ENCODE measurements around the gene CDH4. TPM values are rescaled to one million over a fixed set of nuclear protein-coding genes. Genes with fewer than 3 reads are reported as not detected.

CDH4 gene
- total RNA-seq, 1 donor from 2014 or later, result 2.9 TPM

DNA sequence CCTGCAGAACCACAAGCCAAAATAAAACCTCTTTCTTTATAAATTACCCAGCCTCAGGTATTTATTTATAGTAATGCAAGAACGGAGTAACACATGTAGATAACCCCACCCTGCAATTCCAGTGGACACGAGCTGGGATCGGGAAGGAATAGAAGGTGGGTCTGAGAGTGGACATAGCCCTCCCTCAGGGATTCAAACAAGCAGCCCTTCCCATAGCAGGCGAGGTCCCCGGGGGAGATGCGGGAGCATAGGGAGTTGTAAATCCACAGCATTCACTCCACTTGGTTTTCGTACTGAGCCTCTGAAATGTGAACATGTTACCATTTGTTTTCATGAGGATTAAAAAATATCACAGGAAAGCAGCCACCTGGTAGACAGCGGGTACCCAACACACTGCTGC is 312.6 kb downstream of the CDH4 start:
- no peak overlapping the region for H2AFZ ChIP-seq (replicated peaks)
- no peak overlapping the region for H3K4me3 ChIP-seq
- Mint-ChIP-seq H3K27me3 (ENCODE audit: insufficient read depth, low read depth) (peaks cover 5% of the 10 kb centered on the region), H3K4me3 (no peak overlapping the region), H3K4me1 (peaks cover 29% of the 10 kb centered on the region), H3K27ac (no peak overlapping the region), H3K9me3 (peaks cover 5% of the 10 kb centered on the region), H3K36me3 (peaks cover 2% of the 10 kb centered on the region)
- H3K79me2 ChIP-seq (ENCODE audit: low read depth), result no peaks in the 10 kb centered on the region
- H3K4me1 ChIP-seq, result peaks cover 22% of the 10 kb centered on the region
- no peak overlapping the region for H3K4me2 ChIP-seq
- H3K9me3 ChIP-seq (ENCODE audit: low read depth), result no peaks in the 10 kb centered on the region
- H3K27me3 ChIP-seq, result no peaks in the 10 kb centered on the region
- H3K9ac ChIP-seq, result no peak overlapping the region
- H4K20me1 ChIP-seq (ENCODE audit: low read depth), result no peaks in the 10 kb centered on the region
- H3F3A ChIP-seq (ENCODE audit: low read depth), result peaks cover 2% of the 10 kb centered on the region
- no peaks in the 10 kb centered on the region for H3K36me3 ChIP-seq
- DNase-seq (ENCODE audit: low spot score), result no peak
- TF ChIP-seq EZH2 (IDR thresholded peaks at IDR 0.05) (no peak), CTCF (IDR thresholded peaks at IDR 0.05) (no peak), EZH2phosphoT487 (IDR thresholded peaks at IDR 0.05) (no peak)
- H3K27ac ChIP-seq, result no peak overlapping the region

GRCh38 chr20:61565791-61566190 is 313.7 kb downstream of the CDH4 start:
- Histone ChIP-seq H3K4me3 (no peak overlapping the region), H3K36me3 (no peaks in the 10 kb centered on the region), H2AFZ (replicated peaks) (no peak overlapping the region), H3F3A (ENCODE audit: low read depth) (peaks cover 8% of the 10 kb centered on the region), H3K4me2 (no peak overlapping the region), H3K27me3 (no peaks in the 10 kb centered on the region), H3K27ac (no peak overlapping the region), H3K9ac (no peak overlapping the region), H3K9me3 (ENCODE audit: low read depth) (no peaks in the 10 kb centered on the region), H3K79me2 (ENCODE audit: low read depth) (no peaks in the 10 kb centered on the region), H4K20me1 (ENCODE audit: low read depth) (no peaks in the 10 kb centered on the region), H3K4me1 (peaks cover 34% of the 10 kb centered on the region)
- Mint-ChIP-seq H3K27me3 (ENCODE audit: insufficient read depth, low read depth) (peaks cover 5% of the 10 kb centered on the region), H3K27ac (peak overlapping the region; percentile 24), H3K4me1 (peaks cover 39% of the 10 kb centered on the region), H3K36me3 (peaks cover 2% of the 10 kb centered on the region), H3K9me3 (peaks cover 5% of the 10 kb centered on the region), H3K4me3 (no peak overlapping the region)
- TF ChIP-seq EZH2 (IDR thresholded peaks at IDR 0.05) (no peak), EZH2phosphoT487 (IDR thresholded peaks at IDR 0.05) (no peak), CTCF (IDR thresholded peaks at IDR 0.05) (no peak)
- DNase-seq (ENCODE audit: low spot score), result no peak

DNA sequence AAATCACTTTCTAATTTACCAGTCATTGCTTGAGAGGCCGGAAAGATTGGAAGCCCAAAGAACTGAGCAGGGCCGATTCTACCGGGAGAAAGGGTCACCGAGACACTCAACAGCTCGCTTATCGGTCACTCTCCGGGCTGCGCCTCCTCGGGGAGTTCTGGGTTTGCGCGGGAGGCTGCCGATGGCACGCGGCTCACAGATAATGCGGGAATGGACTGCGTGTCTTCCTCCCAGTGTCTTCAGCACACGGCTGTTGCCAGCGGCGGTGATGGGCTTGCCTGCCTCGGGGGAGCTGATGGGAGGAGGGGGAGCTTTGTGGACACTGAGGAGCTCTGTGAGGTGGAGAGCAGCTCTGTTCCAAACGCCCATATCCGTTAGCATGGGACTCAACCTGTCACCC is 314.6 kb downstream of the CDH4 start:
- peaks cover 44% of the 10 kb centered on the region for H3K4me1 Mint-ChIP-seq
- peaks cover 8% of the 10 kb centered on the region for H3F3A ChIP-seq (ENCODE audit: low read depth)
- H2AFZ ChIP-seq (replicated peaks), result no peak overlapping the region
- H3K27ac ChIP-seq, result no peak overlapping the region
- H3K9me3 Mint-ChIP-seq, result peaks cover 5% of the 10 kb centered on the region
- TF ChIP-seq EZH2phosphoT487 (IDR thresholded peaks at IDR 0.05) (no peak), EZH2 (IDR thresholded peaks at IDR 0.05) (no peak), CTCF (IDR thresholded peaks at IDR 0.05) (no peak)
- no peaks in the 10 kb centered on the region for H3K27me3 ChIP-seq
- H3K4me3 Mint-ChIP-seq, result no peak overlapping the region
- H3K4me2 ChIP-seq, result no peak overlapping the region
- H3K4me3 ChIP-seq, result no peak overlapping the region
- peak overlapping the region; percentile 91 for H3K27ac Mint-ChIP-seq
- H3K27me3 Mint-ChIP-seq (ENCODE audit: insufficient read depth, low read depth), result peaks cover 5% of the 10 kb centered on the region
- no peak for DNase-seq (ENCODE audit: low spot score)
- peaks cover 2% of the 10 kb centered on the region for H3K36me3 Mint-ChIP-seq
- H3K79me2 ChIP-seq (ENCODE audit: low read depth), result no peaks in the 10 kb centered on the region
- H4K20me1 ChIP-seq (ENCODE audit: low read depth), result no peaks in the 10 kb centered on the region
- H3K9me3 ChIP-seq (ENCODE audit: low read depth), result no peaks in the 10 kb centered on the region
- peaks cover 38% of the 10 kb centered on the region for H3K4me1 ChIP-seq
- no peak overlapping the region for H3K9ac ChIP-seq
- no peaks in the 10 kb centered on the region for H3K36me3 ChIP-seq

Data from neural progenitor cell (in vitro differentiated cells).